KBM-7 (cell line): ENCODE results near the gene SYT9.
A peak's percentile ranks its signal among the peaks of the same experiment; 100 is the strongest.

Experiments
- DNase-seq: peaks from one replicate; pipeline ENCODE4 v3.0.0-alpha.2; 2015
- in situ Hi-C: fragments of 300-500 bp; cut with MboI; formaldehyde crosslinking; loops from 2 replicates; pipeline ENCODE4 v1.14.3; 2020; ENCODE audit warnings: low sequenced_read_pairs, low pct_unique_long_range_greater_than_20kb, mixed read lengths

SYT9 gene

GRCh38 chr11:7414973-7415817 is 163.5 kb downstream of the SYT9 start:
- DNase-seq, result no peak
- in situ Hi-C loops, result no loop called here

DNA sequence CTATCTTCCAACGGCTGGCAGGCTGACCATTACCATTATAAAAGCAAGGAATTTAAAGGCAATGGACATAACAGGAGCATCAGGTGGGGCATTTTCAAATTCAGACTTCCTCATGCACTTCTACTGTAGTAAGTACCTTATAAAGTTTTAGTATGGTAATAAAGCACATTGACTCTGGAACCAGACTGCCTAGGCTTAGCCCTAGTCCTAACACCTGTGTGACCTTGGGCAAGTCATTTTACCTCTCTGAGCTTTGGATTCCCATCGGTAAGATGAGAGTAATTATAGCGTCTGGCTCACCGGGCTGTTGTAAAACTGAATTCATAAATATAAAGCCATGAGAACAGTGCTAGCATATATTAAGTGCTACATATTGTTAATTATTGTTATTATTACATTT is 164.4 kb downstream of the SYT9 start:
- in situ Hi-C loops, result no loop called here
- no peak for DNase-seq

DNA sequence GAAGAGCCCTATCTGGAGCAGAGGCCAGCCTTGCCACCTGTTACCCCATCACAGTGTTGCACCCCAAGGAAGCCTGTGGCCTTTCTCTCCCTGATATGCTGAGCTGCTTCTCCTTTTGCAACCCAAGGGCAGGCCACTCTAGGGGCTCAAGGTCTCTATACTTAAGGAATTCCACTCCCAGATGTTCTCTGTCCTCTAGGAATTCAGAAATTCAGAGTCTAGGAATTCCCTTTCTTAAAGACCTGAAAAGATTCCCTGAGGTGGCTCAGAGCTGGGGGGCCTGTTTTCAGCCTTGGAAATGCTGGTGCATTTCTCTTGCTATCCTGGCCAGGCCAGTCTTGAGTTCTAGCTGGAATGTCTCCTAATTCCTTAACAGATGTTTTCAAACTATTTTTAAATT is 165.6 kb downstream of the SYT9 start:
- in situ Hi-C loops, result no loop called here
- no peak for DNase-seq

- no peak for DNase-seq
- in situ Hi-C loops, result no loop called here
These were observed 166.4 kb downstream of the SYT9 start for GRCh38 chr11:7418061-7418460.

DNA sequence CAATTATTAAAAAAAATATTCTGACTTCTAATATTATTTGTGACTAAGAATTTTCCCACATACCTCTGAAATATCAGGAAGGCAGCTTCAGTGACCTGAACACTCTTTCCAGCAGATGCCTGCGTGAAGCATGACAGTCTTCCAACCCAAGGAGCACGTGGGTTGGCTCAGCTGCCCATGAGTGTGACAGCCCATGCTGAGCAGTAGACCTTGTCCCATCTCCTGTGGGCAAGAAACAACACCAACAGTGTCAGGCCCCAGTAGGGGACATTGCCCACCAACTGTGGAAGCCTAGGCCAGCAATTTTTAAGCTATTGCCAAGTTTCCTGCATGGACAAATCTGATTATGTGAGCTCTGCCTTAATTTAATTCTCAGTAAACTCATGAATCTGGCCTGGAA is 167.2 kb downstream of the SYT9 start:
- no peak for DNase-seq
- in situ Hi-C loops, result no loop called here

DNA sequence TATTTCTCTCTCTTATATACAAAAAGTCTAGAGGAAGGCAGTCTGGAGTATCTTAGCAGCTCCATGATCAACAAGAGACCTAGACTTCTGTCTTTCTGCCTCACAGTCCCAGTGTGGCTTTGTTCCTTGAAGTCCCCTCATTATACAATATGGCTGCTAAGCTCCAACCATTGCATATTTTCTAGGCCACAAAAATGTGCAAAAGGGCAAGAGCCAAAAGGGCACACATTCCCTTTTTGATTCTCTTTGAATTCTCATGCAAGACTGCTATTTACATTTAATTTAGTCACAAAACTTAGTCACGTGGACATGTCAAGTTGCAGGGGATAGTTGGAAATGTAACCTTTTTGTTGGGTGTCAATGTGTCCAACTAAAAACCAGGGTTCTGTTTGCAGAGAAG is 169.4 kb downstream of the SYT9 start:
- in situ Hi-C loops, result no loop called here
- DNase-seq, result no peak

DNA sequence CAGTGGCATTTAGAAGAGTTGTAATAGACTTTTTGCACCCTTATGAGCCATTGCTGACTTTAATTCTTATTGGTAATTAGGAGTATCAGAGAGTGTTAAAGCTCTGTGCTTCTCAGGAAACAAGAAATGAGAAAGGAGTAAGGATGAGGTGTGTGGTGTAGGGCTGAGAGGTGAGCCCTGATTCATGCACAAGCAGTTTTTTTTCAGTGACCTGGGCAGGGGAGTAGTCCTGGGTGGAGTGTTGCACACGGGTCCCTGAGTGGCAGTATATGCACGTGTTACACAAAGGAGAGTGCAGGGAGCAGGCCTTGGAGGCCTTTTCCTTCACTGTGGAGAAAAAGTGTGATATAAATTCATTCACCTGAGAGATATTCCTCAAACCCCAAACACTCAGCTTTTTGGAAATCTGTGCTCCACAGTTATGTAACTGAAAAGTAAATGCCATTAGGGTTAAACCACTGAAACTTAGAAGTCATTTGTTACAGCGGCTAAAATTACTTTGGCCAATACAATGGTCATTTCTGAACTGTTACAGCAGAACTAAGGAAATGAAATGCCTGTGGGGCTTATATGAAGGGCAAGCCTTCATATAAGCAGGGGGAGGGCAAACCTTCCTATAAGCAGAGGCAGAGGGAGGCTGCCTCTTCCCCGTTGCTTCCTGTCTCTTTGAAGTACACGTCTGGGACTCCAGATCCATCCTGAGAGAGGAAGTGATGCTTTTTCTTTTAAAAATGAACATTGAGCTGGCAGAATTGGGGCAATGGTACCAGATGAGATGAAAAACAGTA is 171.0 kb downstream of the SYT9 start:
- in situ Hi-C loops, result no loop called here
- no peak for DNase-seq

DNA sequence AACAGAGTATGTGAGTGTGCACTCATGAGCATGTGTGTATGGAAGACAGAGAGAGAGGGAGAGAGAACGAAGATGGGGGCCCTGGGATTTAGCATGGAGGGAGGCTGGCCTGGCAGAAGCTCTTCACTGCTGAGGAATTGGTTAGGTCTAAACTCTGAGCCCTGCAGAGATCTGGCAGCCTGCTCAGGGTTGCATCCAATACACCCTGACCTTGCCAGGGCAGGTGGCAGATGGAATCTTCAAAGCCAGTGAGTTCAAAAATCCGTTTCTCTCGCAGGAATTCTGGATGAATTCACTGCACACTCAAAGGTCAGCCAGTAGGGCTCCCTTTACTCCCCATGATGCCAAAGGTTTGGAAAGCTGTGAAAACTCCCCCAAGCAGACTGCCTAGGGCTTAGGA is 172.2 kb downstream of the SYT9 start:
- DNase-seq, result no peak
- in situ Hi-C loops, result no loop called here

DNA sequence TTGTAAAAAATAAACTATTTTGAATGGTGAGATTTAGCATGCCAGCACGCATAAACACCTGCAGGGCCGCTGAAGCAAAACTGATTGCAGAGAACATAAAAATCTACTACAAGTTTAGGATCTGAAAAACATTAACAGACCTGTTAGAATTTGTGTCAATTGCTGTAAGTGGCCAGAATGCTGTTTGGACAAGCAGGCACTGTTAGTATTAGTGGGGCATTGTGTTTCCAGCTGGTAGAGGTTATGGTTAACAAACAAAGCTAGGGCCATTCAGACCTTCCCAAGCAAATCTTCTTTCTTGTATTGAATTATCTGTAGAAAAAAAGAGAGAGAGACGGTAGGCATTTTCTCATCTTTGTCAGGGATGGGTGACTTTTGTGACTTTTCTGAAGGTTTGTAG is 176.0 kb downstream of the SYT9 start:
- DNase-seq, result no peak
- in situ Hi-C loops, result no loop called here

DNA sequence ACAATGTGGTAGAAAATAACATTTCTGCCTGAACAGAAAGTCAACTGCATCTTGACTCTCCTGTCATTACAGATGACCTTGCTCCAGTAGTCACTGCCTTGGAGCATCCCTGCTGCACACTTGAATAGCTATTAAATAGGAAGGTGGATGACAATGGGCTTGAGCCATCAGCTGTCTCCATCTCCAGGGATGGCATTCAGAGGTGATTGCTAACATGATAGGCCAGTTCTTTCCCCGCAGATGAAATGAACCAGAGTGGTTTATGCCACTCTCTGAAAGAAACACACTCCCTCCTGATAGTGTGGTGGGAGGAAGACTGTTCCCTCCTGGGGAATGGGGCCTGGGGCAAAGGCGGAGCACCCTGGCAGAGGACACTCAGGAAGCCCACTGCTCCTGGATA is 176.5 kb downstream of the SYT9 start:
- no peak for DNase-seq
- in situ Hi-C loops, result no loop called here

GRCh38 chr11:7430496-7430895 is 178.8 kb downstream of the SYT9 start:
- DNase-seq, result no peak
- in situ Hi-C loops, result no loop called here

DNA sequence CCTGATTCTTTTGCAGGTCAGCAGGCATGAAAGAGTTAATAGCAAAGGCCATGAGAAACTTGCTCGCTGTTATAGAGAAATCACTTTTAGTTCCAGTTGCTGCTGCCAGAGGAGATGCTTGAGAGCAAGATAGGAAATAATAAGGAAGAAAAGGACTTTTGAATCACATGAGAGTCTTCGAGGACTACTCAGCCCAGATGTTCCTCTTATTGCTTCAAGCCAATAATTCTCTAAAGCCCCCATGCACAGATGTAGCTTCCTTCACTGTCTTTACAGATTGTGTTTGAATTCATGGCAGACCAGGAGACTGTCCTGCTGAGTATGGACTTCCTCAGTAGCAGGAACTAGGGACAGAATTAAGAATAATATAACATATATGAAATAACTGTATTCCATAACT is 183.5 kb downstream of the SYT9 start:
- in situ Hi-C loops, result no loop called here
- no peak for DNase-seq

- DNase-seq, result no peak
- in situ Hi-C loops, result no loop called here
These were observed 184.4 kb downstream of the SYT9 start for GRCh38 chr11:7436146-7436545.

DNA sequence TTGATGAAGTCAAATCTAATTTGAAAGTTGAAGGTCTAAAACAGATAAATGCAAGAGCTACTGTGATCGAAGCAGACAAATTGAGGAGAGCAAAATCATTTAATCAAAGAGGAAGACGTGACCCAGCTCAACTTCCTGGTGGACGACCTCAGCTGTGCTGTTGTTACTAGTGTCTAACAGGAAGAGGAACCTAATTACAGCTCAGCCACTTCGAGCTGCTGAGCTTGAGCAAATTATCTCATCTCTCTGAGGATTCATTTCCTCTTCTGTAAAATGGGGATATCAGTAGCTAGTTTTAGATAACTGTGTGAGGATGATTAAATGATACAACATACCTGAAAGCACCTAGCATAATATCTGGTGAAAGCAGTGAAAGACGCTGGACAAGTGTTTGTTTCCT is 185.0 kb downstream of the SYT9 start:
- in situ Hi-C loops, result no loop called here

DNA sequence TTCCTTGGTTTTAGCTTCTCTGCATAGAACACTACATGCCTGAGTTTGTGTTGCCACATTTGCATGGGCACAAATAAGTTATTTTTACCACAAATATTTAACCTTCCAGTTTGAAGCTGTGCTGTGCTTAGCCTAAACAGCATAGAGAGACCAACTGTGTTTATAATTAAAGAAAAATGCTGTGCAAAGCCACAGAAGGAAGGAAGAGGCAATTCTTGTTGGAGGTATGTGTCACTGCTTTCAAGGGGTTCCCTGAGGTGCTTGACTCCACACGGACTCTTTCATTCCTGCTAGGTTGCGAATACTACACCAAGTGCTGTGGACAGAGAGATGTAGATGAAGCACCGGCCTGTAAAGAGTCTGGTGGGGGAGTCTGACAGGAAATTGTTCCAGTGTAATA is 186.0 kb downstream of the SYT9 start:
- no peak for DNase-seq
- in situ Hi-C loops, result no loop called here

More for the DNA sequence above, 185.0 kb downstream of the SYT9 start:
- DNase-seq, result peak; percentile 58

DNA sequence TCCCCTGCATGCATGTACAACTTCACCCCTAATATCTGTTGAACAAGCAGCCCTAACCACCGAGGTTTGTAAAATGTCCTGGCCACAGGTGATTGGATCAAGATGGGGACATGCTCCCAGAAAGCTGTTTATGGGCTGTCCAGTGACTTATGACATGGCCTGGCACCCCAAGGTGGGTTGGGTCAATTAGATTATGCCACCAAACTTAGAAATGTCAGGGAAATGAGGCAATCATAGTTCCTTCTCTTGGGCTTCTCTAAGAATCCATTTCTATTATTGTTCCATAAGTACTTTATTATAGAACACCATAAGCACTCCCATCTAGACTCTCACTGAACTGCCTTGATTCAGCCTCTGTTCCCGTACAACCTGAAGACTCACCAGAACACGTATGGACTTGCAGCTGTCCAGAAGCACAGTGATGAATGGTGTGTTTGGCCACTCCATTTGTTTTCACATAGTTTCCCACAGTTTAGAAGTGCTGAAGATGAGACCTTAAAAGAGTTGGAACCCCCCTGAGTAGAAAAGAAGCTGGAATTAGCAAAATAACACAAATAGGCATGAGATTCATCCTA is 188.1 kb downstream of the SYT9 start:
- in situ Hi-C loops, result no loop called here
- DNase-seq, result no peak

DNA sequence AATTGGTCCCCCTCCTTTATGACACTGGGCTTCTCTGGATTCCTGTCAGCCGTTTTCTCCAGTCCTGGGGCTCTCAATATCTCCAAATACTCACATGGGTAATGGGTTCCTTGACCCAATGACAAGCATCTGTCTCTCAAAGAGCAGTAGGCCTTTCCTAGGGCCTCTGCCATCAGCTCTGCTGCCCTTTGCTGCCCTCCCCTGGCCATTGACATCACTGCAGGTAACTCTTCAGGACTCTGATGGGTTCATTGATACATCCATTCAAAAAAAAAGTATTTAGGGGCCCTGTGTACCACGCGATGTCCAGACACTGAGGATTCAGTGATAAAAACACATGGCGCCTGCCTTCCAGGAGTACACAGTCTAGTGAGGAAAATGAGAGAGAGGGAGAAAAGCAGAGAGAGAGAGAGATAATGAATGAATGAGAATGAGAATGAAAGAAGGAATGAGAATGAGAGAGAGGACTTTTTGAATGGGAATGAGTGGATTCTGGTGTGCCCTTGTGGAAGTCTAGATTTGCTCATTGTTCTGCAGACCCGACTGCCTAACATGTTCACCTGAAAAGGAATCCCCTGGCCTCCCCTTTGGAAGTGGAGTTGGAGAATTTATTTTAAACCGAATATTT is 191.0 kb downstream of the SYT9 start:
- peak; percentile 64 for DNase-seq
- in situ Hi-C loops, result no loop called here

DNA sequence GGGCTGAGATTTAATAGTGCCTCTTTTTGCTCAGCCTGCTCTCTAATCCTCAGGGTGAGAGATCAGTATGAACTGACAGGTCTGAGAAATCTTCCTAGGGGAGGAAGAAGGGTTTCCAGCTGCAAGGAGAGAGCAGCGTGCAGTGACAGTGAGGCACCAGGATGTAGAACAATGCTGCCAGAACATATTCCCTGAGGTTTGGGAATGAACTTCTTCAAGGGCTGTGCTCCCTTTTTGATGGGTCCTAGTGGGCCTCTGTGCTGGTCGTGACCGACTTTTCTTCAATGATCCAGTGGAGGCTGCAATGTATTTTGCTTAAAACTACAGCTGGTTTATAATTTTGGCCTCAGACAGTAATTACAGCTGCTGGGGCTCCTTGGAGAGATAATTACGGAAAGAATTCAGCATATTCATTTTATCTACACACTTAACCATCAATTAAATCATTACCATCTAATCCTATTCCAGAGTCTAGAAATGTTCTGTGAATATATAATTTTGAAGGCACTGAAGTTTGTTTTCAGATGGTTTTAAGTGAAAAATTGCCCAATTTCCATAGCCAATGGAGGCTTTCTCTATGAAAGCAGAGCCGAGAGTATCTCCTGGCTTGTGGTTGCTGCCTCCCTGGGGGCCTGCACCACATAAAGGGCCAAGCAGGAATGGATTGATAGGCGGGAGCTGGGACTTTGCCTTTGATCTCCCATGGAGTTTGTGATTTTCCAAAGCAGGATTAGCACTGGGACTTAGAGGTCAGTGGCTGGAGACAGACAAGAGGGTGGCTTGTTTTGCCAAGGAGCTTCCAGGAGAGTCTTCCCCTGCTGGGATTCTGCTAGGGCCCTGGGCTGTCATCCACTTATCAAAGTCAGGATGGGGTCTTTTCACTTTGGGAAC is 192.6 kb downstream of the SYT9 start:
- no peak for DNase-seq
- in situ Hi-C loops, result no loop called here

GRCh38 chr11:7445564-7445963 is 193.9 kb downstream of the SYT9 start:
- in situ Hi-C loops, result no loop called here
- DNase-seq, result no peak
